ENCODE measurements around the gene TTC16.

The TTC16 gene

GRCh38 chr9:127705577-127706379 lies 10.1 kb upstream of the TTC16 start:
- TF ChIP-seq, protein P1, sequence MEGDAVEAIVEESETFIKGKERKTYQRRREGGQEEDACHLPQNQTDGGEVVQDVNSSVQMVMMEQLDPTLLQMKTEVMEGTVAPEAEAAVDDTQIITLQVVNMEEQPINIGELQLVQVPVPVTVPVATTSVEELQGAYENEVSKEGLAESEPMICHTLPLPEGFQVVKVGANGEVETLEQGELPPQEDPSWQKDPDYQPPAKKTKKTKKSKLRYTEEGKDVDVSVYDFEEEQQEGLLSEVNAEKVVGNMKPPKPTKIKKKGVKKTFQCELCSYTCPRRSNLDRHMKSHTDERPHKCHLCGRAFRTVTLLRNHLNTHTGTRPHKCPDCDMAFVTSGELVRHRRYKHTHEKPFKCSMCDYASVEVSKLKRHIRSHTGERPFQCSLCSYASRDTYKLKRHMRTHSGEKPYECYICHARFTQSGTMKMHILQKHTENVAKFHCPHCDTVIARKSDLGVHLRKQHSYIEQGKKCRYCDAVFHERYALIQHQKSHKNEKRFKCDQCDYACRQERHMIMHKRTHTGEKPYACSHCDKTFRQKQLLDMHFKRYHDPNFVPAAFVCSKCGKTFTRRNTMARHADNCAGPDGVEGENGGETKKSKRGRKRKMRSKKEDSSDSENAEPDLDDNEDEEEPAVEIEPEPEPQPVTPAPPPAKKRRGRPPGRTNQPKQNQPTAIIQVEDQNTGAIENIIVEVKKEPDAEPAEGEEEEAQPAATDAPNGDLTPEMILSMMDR (IDR thresholded peaks at IDR 0.05; ENCODE audit: borderline replicate concordance, control extremely low read depth, extremely low read depth, insufficient read depth, missing control alignments), result no peak
- in situ Hi-C loops (cut with MboI; ENCODE audit: low sequenced_read_pairs, unreplicated experiment), result no loop called here
- no peak for DNase-seq (ENCODE audit: low spot score)

DNA sequence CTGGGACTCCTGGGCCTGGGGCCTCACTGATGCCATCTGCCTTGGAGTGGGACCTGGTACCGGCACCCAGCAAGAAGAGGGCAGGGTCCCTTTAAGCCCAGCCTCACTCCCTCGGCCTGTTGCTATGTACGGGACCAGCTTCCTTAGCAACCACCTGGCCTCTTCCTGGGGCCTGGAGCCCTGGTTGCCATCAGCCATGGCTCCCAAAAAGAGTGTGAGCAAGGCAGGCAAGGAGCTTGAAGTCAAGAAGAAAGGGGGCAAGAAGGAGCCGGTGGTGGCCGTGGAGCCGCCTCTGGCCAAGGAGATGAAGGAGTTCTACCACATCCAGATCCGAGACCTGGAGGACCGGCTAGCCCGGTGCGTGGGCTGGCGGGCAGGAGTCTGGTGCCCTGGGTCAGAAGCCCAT lies 9.0 kb upstream of the TTC16 start, which contains the start of gene CFAP157:
Gene CFAP157 (plus strand): TSS at position 153 of the 406 bp plus-strand sequence. CDS start 44 bp downstream, at position 197.
- TF ChIP-seq, protein P1 (IDR thresholded peaks at IDR 0.05; ENCODE audit: borderline replicate concordance, control extremely low read depth, extremely low read depth, insufficient read depth, missing control alignments), result no peak
- no peak for DNase-seq (ENCODE audit: low spot score)
- in situ Hi-C loops (cut with MboI; ENCODE audit: low sequenced_read_pairs, unreplicated experiment), result no loop called here

DNA sequence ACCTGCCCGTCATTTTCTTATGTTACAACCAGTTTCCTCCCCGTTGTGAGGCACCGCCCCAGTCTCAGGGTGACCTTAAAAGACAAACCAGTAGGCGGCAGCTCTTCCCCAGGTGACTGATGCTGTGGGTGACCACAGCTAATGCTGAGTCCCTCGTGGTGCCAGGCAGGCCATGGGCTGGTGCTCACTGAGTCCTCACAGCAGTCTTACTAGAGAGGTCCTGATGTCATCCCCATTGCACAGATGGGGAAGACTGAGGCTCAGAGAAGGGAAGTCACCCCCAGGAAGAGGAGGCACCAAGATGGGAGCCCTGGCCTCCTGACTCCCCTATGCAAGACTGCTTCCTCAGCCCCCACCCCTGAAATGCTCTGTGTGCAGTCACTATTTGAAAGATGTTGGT lies 8.1 kb upstream of the TTC16 start:
- DNase-seq (ENCODE audit: low spot score), result no peak
- in situ Hi-C loops (cut with MboI; ENCODE audit: low sequenced_read_pairs, unreplicated experiment), result no loop called here
- TF ChIP-seq, protein P1 (IDR thresholded peaks at IDR 0.05; ENCODE audit: borderline replicate concordance, control extremely low read depth, extremely low read depth, insufficient read depth, missing control alignments), result no peak

GRCh38 chr9:127708952-127709587 lies 6.8 kb upstream of the TTC16 start:
- DNase-seq (ENCODE audit: low spot score), result no peak
- TF ChIP-seq, protein P1 (IDR thresholded peaks at IDR 0.05; ENCODE audit: borderline replicate concordance, control extremely low read depth, extremely low read depth, insufficient read depth, missing control alignments), result no peak
- in situ Hi-C loops (cut with MboI; ENCODE audit: low sequenced_read_pairs, unreplicated experiment), result no loop called here

DNA sequence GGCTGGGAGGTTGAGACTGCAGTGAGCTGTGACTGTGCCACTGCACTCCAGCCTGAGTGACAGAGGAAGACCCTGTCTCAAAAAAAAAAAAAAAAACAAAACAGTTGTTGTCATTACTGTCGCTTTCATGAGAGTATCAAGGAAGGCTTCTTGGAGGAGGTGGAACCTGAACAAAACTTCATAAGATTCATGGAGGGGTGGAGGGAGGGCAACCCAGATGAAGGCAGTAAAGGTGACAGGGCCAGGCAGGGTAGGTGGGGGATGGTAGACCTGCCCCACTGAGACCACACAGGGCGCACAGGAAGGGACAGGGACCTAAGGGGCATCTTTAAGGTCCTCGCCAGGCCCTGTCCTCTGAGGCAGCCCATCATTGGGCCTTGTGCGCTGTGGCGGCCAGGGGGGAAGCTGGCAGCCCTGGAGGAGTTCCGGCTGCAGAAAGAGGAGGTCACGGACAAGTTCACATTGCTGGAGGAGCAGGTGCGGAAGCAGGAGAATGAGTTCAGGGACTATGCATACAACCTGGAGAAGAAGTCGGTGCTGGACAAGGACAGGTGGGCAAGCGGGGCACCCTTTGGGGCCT lies 5.6 kb upstream of the TTC16 start:
- in situ Hi-C loops (cut with MboI; ENCODE audit: low sequenced_read_pairs, unreplicated experiment), result no loop called here
- TF ChIP-seq, protein P1 (IDR thresholded peaks at IDR 0.05; ENCODE audit: borderline replicate concordance, control extremely low read depth, extremely low read depth, insufficient read depth, missing control alignments), result no peak
- no peak for DNase-seq (ENCODE audit: low spot score)

- TF ChIP-seq, protein P1 (IDR thresholded peaks at IDR 0.05; ENCODE audit: borderline replicate concordance, control extremely low read depth, extremely low read depth, insufficient read depth, missing control alignments), result no peak
- DNase-seq (ENCODE audit: low spot score), result no peak
- in situ Hi-C loops (cut with MboI; ENCODE audit: low sequenced_read_pairs, unreplicated experiment), result no loop called here
These were observed 4.6 kb upstream of the TTC16 start for GRCh38 chr9:127711226-127711701.
